Measurements from ENCODE around the gene SAA1. TPM values are rescaled to one million over a fixed set of nuclear protein-coding genes. Genes with fewer than 3 reads are reported as not detected.

The SAA1 gene
- total and polyA plus RNA-seq, 2 donors (not counting 3 experiments of a cell fraction or from before 2014, with no cell fraction given) = not detected

DNA sequence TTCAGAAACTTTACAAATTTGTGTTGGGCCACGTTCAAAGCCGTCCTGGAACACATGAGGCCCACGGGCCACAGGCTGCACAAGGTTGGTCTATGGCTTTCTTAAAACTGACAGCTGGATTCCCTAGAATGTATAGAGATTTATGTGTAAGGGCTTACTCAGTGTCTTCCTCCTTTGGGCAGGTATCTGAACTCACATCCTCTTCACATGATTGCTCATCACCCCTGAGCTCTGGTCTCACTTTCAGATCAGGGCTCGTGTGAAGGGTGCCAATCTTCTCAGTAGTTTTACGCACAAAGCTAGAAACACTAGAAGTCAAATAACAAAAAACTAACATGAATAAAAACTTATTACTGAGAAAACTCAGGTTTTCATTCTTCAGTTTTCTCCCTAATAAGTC lies 28.8 kb downstream of the SAA1 start:
- TF ChIP-seq MYC (IDR thresholded peaks at IDR 0.05; ENCODE audit: low read depth, low read length) (no peak), EZH2 (IDR thresholded peaks at IDR 0.05; ENCODE audit: borderline replicate concordance, low read depth, low read length, severe bottlenecking) (no peak), POLR2AphosphoS5 (IDR thresholded peaks at IDR 0.05; ENCODE audit: insufficient read depth, low read depth, low read length) (no peak), JUN (IDR thresholded peaks at IDR 0.05; ENCODE audit: borderline replicate concordance, insufficient read depth, insufficient read length, low read depth) (no peak), POLR2A (IDR thresholded peaks at IDR 0.05; ENCODE audit: low read depth, low read length) (no peak), FOS (IDR thresholded peaks at IDR 0.05; ENCODE audit: borderline replicate concordance, insufficient read depth, low read length) (no peak), GATA2 (IDR thresholded peaks at IDR 0.05; ENCODE audit: insufficient read depth, insufficient read length, low read depth, low read length) (no peak), MAX (IDR thresholded peaks at IDR 0.05; ENCODE audit: insufficient read depth, insufficient read length) (no peak)
- TF ChIP-seq, protein P1, sequence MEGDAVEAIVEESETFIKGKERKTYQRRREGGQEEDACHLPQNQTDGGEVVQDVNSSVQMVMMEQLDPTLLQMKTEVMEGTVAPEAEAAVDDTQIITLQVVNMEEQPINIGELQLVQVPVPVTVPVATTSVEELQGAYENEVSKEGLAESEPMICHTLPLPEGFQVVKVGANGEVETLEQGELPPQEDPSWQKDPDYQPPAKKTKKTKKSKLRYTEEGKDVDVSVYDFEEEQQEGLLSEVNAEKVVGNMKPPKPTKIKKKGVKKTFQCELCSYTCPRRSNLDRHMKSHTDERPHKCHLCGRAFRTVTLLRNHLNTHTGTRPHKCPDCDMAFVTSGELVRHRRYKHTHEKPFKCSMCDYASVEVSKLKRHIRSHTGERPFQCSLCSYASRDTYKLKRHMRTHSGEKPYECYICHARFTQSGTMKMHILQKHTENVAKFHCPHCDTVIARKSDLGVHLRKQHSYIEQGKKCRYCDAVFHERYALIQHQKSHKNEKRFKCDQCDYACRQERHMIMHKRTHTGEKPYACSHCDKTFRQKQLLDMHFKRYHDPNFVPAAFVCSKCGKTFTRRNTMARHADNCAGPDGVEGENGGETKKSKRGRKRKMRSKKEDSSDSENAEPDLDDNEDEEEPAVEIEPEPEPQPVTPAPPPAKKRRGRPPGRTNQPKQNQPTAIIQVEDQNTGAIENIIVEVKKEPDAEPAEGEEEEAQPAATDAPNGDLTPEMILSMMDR (IDR thresholded peaks at IDR 0.05; ENCODE audit: extremely low read depth in 1 of 2, insufficient read depth in 1 of 2, low read depth in 1 of 2, low read length in 2 of 2) = no peak
- H4K20me1 ChIP-seq (replicated peaks; ENCODE audit: control insufficient read depth, extremely low read depth, insufficient read depth, low read length) = no peaks in the 10 kb centered on the region
- H3K9me3 ChIP-seq (replicated peaks; ENCODE audit: control insufficient read depth, insufficient read depth, low read length) = no peaks in the 10 kb centered on the region
- H3K27me3 ChIP-seq (ENCODE audit: control insufficient read depth in 2 of 2, insufficient read depth in 2 of 2, low read length in 2 of 2) = no peaks in the 10 kb centered on the region
- H3K79me2 ChIP-seq (ENCODE audit: control insufficient read depth, insufficient read depth, low read length) = no peaks in the 10 kb centered on the region
- BruUV-seq (replicated peaks) = no TSS peak
- H3K4me2 ChIP-seq (ENCODE audit: insufficient read depth, low read length) = no peak overlapping the region
- no peaks in the 10 kb centered on the region for H3K4me1 ChIP-seq (ENCODE audit: control insufficient read depth, extremely low read depth, insufficient read depth, low read length)
- FAIRE-seq = no peak
- H3K36me3 ChIP-seq (ENCODE audit: control insufficient read depth in 2 of 2, extremely low read depth in 1 of 2, insufficient read depth in 2 of 2, low read length in 2 of 2) = peaks cover 13 to 16% of the 10 kb centered on the region in 2 experiments
- dilution Hi-C loops (cut with MboI; ENCODE audit: extremely low pct_ligation_motif_present, low sequenced_read_pairs) (no loop called here), intact Hi-C loops (cut with micrococcal nuclease) (no loop called here)
- no peak overlapping the region for H3K27ac ChIP-seq (ENCODE audit: insufficient read depth, low read depth, low read length)
- POLR2A ChIA-PET = interaction anchor here (0.5 kb wide), 1 partner anchor 8 kb away, joined by 3 read pairs; no protein-coding TSS in a partner anchor
- CTCF ChIA-PET = interaction anchor here (0.8 to 2.0 kb wide), 2 partner anchors 13 to 51 kb away, joined by 3 to 5 read pairs; no protein-coding TSS in a partner anchor
- H3K4me3 ChIP-seq (replicated peaks in 1 of 3; ENCODE audit: insufficient read depth in 1 of 3, low read depth in 1 of 3, low read length in 3 of 3) = no peak overlapping the region
- no peak for DNase-seq (ENCODE audit: low read depth, low spot score)
- no peaks in the 10 kb centered on the region for H3K9me1 ChIP-seq (replicated peaks; ENCODE audit: control insufficient read depth, extremely low read depth, insufficient read depth, low read length)
- no peak overlapping the region for H3K9ac ChIP-seq (replicated peaks; ENCODE audit: extremely low read depth, insufficient read depth, low read length)
- no peak overlapping the region for H2AFZ ChIP-seq (ENCODE audit: low read depth, low read length)
